B cell (primary cell): ENCODE data around the gene NLRC5. TPM values are rescaled to one million over a fixed set of nuclear protein-coding genes. Genes with fewer than 3 reads are reported as not detected.
A peak's percentile ranks its signal among the peaks of the same experiment; 100 is the strongest.

ENCODE experiments used
- ATAC-seq: fragments of 200-7000 bp; cut with Tn5 transposase; one replicate; pipeline ENCODE4 v1.10.0; 2021; ENCODE audit warnings: low read depth, mild to moderate bottlenecking, moderate number of reproducible peaks, moderate library complexity
- CTCF ChIA-PET: fragments of 350-600 bp; sonication (Branson Sonifier 250); formaldehyde crosslinking; loops from one replicate; lab custom pipeline; 2021; ENCODE audit warnings: antibody characterized with exemption, inconsistent platforms; lab: Charles Lee
- POLR2A ChIA-PET: fragments of 350-600 bp; sonication (Branson Sonifier 250); formaldehyde crosslinking; loops from one replicate; lab custom pipeline; 2021; ENCODE audit warnings: antibody characterized with exemption; lab: Charles Lee
- DNase-seq: peaks from one replicate; pipeline ENCODE4 v3.0.0; 2013
- H2AFZ ChIP-seq: 2 replicates; pipeline ENCODE4 v1.6.1; 2012; ENCODE audit warnings: mild to moderate bottlenecking, low read depth, low read length; ENCODE audit not compliant: insufficient read depth, poor library complexity, severe bottlenecking
- H3K27ac ChIP-seq, 2 donors: 1 replicate in 1 of 2; 2 replicates in 1 of 2; pipeline ENCODE4 v1.5.1; 2012 to 2013; ENCODE audit warnings: low read length in 2 of 2, mild to moderate bottlenecking in 2 of 2, moderate library complexity in 1 of 2
- H3K27me3 ChIP-seq, 4 experiments: fragments of 200-600 bp in 1 of 4; sonication (generic) in 1 of 4; replicated peaks in 1 of 4; 1 replicate in 2 of 4; 2 replicates in 2 of 4; pipeline versions ENCODE4 v1.6.1 to v1.7.0; 2013 to 2016; ENCODE audit warnings: low read length in 3 of 4, mild to moderate bottlenecking in 2 of 4, mixed read lengths in 1 of 4, moderate library complexity in 1 of 4; ENCODE audit not compliant: insufficient read depth in 4 of 4, control insufficient read depth in 3 of 4; ENCODE audit errors: control extremely low read depth in 1 of 4
- H3K36me3 ChIP-seq, 2 experiments: replicated peaks in 1 of 2; 1 replicate in 1 of 2; 2 replicates in 1 of 2; pipeline versions ENCODE4 v1.6.1 to v1.7.1; 2013; ENCODE audit warnings: low read length in 1 of 2; ENCODE audit not compliant: insufficient read depth in 2 of 2, control insufficient read depth in 1 of 2; ENCODE audit errors: control extremely low read depth in 1 of 2, extremely low read depth in 1 of 2
- H3K4me1 ChIP-seq, 2 donors: fragments of 200-600 bp in 1 of 2; sonication (generic) in 1 of 2; 1 replicate in 1 of 2; 2 replicates in 1 of 2; pipeline versions ENCODE4 v1.5.1 to v1.6.1; 2013 to 2017; ENCODE audit warnings: low read length in 2 of 2; ENCODE audit not compliant: control insufficient read depth in 2 of 2, insufficient read depth in 2 of 2
- H3K4me2 ChIP-seq: replicated peaks from 2 replicates; pipeline ENCODE3; 2012; ENCODE audit warnings: mild to moderate bottlenecking, low read depth, low read length; ENCODE audit not compliant: poor library complexity, severe bottlenecking
- H3K4me3 ChIP-seq, 5 experiments: fragments of 200-600 bp in 1 of 5; sonication (generic) in 1 of 5; 1 replicate in 3 of 5; 2 replicates in 2 of 5; pipeline versions ENCODE4 v1.5.1 to v1.7.0; 2011 to 2016; ENCODE audit warnings: low read length in 4 of 5, mild to moderate bottlenecking in 4 of 5, low read depth in 2 of 5, control low read depth in 1 of 5, moderate library complexity in 1 of 5; ENCODE audit not compliant: insufficient read depth in 1 of 5; ENCODE audit errors: control extremely low read depth in 1 of 5, extremely low read depth in 1 of 5
- H3K79me2 ChIP-seq: fragments of 200-600 bp; sonication (generic); one replicate; pipeline ENCODE4 v1.6.0; 2016; ENCODE audit warnings: low read length; ENCODE audit not compliant: control insufficient read depth, insufficient read depth
- H3K9ac ChIP-seq: fragments of 200-600 bp; sonication (generic); 2 replicates; pipeline ENCODE4 v1.6.1; 2017; ENCODE audit warnings: mild to moderate bottlenecking, low read length, moderate library complexity
- H3K9me3 ChIP-seq, 3 donors: one replicate each; pipeline versions ENCODE4 v1.6.1 to v1.7.1; 2013; ENCODE audit warnings: low read length in 2 of 3; ENCODE audit not compliant: control insufficient read depth in 2 of 3, insufficient read depth in 1 of 3; ENCODE audit errors: control extremely low read depth in 1 of 3
- H4K20me1 ChIP-seq: 2 replicates; pipeline ENCODE4 v1.6.0; 2012; ENCODE audit warnings: mild to moderate bottlenecking, low read length; ENCODE audit not compliant: insufficient read depth, control insufficient read depth, poor library complexity, severe bottlenecking
- H3K27ac Mint-ChIP-seq: one replicate; pipeline ENCODE4 v1.8.0; 2021; ENCODE audit warnings: mixed read lengths
- H3K27me3 Mint-ChIP-seq: one replicate; pipeline ENCODE4 v1.8.0; 2021; ENCODE audit warnings: mixed read lengths
- H3K4me1 Mint-ChIP-seq: one replicate; pipeline ENCODE4 v1.8.0; 2021; ENCODE audit warnings: mixed read lengths
- H3K4me3 Mint-ChIP-seq: one replicate; pipeline ENCODE4 v1.8.0; 2021; ENCODE audit warnings: mixed read lengths
- H3K9me3 Mint-ChIP-seq: one replicate; pipeline ENCODE4 v1.8.0; 2022; ENCODE audit warnings: mixed read lengths; ENCODE audit not compliant: insufficient read depth
- CTCF ChIP-seq: fragments of 200-600 bp; IDR thresholded peaks from one replicate; pipeline ENCODE4 v1.8.0; 2022; ENCODE audit warnings: antibody characterized with exemption, mild to moderate bottlenecking
- EZH2 ChIP-seq: IDR thresholded peaks from 2 replicates; pipeline ENCODE4 v1.6.1; 2012; ENCODE audit warnings: borderline replicate concordance, low read depth, mild to moderate bottlenecking, moderate library complexity, low read length; ENCODE audit not compliant: insufficient read depth, poor library complexity, severe bottlenecking
- WGBS: methylation state at CpG from one replicate; pipeline ENCODE4 v1.1.5; 2013; ENCODE audit warnings: missing lambda C conversion rate; ENCODE audit not compliant: insufficient coverage; 5-methylcytosine and 5-hydroxymethylcytosine counted together
- intact Hi-C: fragments of 100-400 bp; cut with micrococcal nuclease; formaldehyde crosslinking; loops from one replicate; pipeline ENCODE4 v1.10.0; 2022
- polyA plus RNA-seq: library from polyadenylated mRNA; depleted of rRNA; stranded (reverse); fragments of >200 nt; gene quantifications from 2 replicates; pipeline ENCODE4 v1.2.3, GENCODE V29; 2012
- total RNA-seq, 2 donors: library from RNA; stranded (reverse); fragments of 120-200 nt in 1 of 2; gene quantifications; 1 replicate in 1 of 2; 2 replicates in 1 of 2; pipeline versions ENCODE4 v1.2.3 to v1.2.4, GENCODE V29; 2013 to 2022

NLRC5 gene
- total and polyA plus RNA-seq, 2 donors (not counting 1 experiment from before 2014, with no cell fraction given), result 349 to 510 TPM

GRCh38 chr16:57053206-57053605 lies 63.8 kb downstream of the NLRC5 start:
- H3K4me2 ChIP-seq, result no peak overlapping the region
- H2AFZ ChIP-seq, result no peak overlapping the region
- ChIA-PET POLR2A (interaction anchor here (1.8 kb wide), 1 partner anchor 31 kb away, joined by 3 read pairs; no protein-coding TSS in a partner anchor), CTCF (interaction anchor here (1.0 to 4.4 kb wide), 2 partner anchors 30 to 88 kb away, joined by 5 to 21 read pairs; no protein-coding TSS in a partner anchor)
- no peak overlapping the region for H3K4me3 ChIP-seq
- H3K4me1 ChIP-seq, result no peaks in the 10 kb centered on the region
- H3K9me3 ChIP-seq, result no peaks in the 10 kb centered on the region
- H3K79me2 ChIP-seq, result no peaks in the 10 kb centered on the region
- H4K20me1 ChIP-seq, result no peaks in the 10 kb centered on the region
- Mint-ChIP-seq H3K27me3 (no peaks in the 10 kb centered on the region), H3K9me3 (no peaks in the 10 kb centered on the region), H3K4me1 (peaks cover 10% of the 10 kb centered on the region), H3K4me3 (no peak overlapping the region), H3K27ac (peak overlapping the region; percentile 64)
- no peak for TF ChIP-seq CTCF
- TF ChIP-seq EZH2, result no peak
- intact Hi-C loops, result no loop called here
- no peak for ATAC-seq
- 100% methylated on average over 9 of the region's 9 CpGs for WGBS
- no peak overlapping the region for H3K9ac ChIP-seq
- DNase-seq, result no peak
- H3K27ac ChIP-seq, result no peak overlapping the region
- peaks cover 3 to 78% of the 10 kb centered on the region in 2 experiments for H3K36me3 ChIP-seq
- no peaks in the 10 kb centered on the region for H3K27me3 ChIP-seq

DNA sequence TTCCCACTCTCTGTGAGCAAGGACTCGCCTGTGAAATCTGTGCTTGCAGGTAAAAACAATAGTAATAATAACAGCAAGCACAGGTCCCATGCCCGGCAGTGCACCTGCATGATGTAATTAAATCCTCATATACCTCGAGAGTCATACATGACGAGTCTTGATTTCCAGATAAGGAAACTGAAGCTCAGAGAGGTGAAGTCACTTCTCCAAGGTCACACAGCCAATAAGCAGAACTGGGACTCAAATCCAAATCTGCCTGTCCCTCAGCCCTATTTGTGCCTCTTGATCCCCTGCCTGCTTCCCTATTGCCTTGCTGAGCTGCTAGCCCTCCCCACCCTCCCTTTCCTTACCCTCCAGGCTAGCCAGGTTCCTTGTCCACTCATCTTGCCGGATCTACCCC lies 65.0 kb downstream of the NLRC5 start:
- no peak for TF ChIP-seq CTCF
- TF ChIP-seq EZH2, result no peak
- POLR2A ChIA-PET, result interaction anchor here (1.8 kb wide), 1 partner anchor 30 kb away, joined by 3 read pairs; no protein-coding TSS in a partner anchor
- WGBS, result 82% methylated on average over 4 of the region's 5 CpGs

More for the DNA sequence above, 65.0 kb downstream of the NLRC5 start:
- H3K27ac Mint-ChIP-seq, result peak overlapping the region; percentile 59
- intact Hi-C loops, result no loop called here
- Histone ChIP-seq H3K27ac (no peak overlapping the region), H4K20me1 (no peaks in the 10 kb centered on the region), H3K9ac (no peak overlapping the region), H3K4me2 (no peak overlapping the region), H3K27me3 (no peaks in the 10 kb centered on the region), H2AFZ (no peak overlapping the region), H3K36me3 (peaks cover 1 to 80% of the 10 kb centered on the region in 2 experiments), H3K4me1 (no peaks in the 10 kb centered on the region), H3K9me3 (no peaks in the 10 kb centered on the region), H3K79me2 (no peaks in the 10 kb centered on the region), H3K4me3 (no peak overlapping the region)
- peaks cover 3% of the 10 kb centered on the region for H3K4me1 Mint-ChIP-seq
- no peaks in the 10 kb centered on the region for H3K9me3 Mint-ChIP-seq
- DNase-seq (no peak), ATAC-seq (no peak)
- no peaks in the 10 kb centered on the region for H3K27me3 Mint-ChIP-seq
- CTCF ChIA-PET, result interaction anchor here (1.0 kb wide), 1 partner anchor 9 kb away, joined by 4 read pairs; no protein-coding TSS in a partner anchor
- H3K4me3 Mint-ChIP-seq, result no peak overlapping the region
